ENCODE measurements around the gene CEP295NL. TPM values are rescaled to one million over a fixed set of nuclear protein-coding genes. Genes with fewer than 3 reads are reported as not detected.

CEP295NL gene
- total RNA-seq, 1 donor from 2014 or later: 0.55 TPM

DNA sequence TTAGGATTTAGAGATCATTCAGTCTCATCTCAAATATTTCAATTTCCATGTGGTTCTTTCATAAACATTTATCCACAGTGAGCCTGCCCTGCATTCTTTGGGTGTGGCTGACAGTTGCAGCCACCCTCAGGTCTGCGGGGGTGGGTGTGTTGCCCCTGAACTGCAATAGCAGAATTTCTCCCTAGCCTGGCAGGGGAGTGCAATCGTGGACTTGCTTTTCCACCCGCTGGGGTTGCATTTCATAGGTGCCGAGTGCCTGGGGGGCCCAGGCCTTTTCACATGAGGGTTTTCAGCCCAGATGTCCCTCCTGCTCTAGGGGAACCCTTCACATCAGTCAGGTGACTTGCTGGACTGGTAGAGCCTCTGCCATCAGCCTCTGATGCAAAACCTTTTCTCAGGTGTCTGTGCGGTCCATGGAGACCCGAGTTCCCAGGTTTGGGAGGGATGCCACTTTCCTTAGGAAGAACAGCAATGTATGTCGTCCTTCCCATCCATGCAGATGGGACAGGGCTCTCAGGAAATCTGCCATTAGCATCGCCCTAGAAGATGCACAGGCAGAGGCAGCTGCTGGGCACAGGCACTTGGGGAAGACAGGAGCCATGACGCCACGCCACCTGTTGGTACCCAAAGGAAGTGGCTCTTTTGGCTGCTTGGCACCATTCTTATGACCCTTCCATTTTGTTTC lies 60.0 kb downstream of the CEP295NL start:
- no peak overlapping the region for H3K4me3 ChIP-seq
- no peak overlapping the region for H3K27ac ChIP-seq (replicated peaks)
- H3K36me3 ChIP-seq: peaks cover 1% of the 10 kb centered on the region
- DNase-seq: no peak
- H3K9me3 ChIP-seq (replicated peaks): no peaks in the 10 kb centered on the region
- intact Hi-C loops (cut with micrococcal nuclease): no loop called here
- H3K4me1 ChIP-seq: peaks cover 31% of the 10 kb centered on the region
- TF ChIP-seq, protein P1, sequence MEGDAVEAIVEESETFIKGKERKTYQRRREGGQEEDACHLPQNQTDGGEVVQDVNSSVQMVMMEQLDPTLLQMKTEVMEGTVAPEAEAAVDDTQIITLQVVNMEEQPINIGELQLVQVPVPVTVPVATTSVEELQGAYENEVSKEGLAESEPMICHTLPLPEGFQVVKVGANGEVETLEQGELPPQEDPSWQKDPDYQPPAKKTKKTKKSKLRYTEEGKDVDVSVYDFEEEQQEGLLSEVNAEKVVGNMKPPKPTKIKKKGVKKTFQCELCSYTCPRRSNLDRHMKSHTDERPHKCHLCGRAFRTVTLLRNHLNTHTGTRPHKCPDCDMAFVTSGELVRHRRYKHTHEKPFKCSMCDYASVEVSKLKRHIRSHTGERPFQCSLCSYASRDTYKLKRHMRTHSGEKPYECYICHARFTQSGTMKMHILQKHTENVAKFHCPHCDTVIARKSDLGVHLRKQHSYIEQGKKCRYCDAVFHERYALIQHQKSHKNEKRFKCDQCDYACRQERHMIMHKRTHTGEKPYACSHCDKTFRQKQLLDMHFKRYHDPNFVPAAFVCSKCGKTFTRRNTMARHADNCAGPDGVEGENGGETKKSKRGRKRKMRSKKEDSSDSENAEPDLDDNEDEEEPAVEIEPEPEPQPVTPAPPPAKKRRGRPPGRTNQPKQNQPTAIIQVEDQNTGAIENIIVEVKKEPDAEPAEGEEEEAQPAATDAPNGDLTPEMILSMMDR (IDR thresholded peaks at IDR 0.05; ENCODE audit: borderline replicate concordance): peak; percentile 51
- H3K27me3 ChIP-seq (ENCODE audit: low read depth): no peaks in the 10 kb centered on the region

DNA sequence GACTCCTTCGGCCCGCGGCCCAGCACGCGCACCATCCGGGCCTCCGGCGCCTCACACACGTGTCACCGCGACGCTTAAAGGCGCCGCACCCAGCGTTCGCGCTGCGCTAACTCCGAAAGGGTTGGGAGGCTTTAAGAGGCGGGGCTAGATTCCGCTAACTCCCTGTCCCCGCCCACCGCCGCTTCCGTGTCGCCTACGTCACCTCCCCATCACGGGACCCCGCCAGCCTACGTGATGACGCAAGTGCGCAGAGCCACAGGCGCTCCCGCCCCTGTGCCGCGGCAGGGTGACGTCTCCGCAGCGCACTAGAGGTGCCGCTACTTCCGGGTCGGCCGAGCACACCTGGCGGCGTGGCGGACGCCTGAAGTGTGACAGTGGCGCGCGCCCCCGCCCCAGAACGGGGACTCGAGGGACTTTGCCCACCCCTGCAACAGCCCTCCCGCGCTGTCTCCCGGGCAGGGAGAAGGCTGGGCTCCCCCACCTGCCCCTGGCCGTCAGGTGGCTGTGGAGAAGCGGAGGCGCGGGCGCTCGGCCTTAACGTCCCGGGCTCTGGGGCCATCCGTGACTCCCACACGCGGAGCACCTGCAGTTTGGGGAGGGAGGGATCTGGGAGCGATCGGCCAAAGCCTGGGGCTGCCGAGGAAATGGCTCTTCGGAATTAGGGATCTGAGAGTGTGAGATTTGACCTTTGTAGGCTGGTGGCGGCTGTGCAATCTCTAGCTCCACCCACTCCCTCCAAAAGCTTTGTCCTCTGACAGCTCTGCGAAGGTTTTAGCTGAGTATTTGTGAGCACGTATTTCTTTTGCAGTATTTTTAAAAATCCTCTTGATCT lies 62.0 kb downstream of the CEP295NL start, which contains the start of gene USP36:
USP36 (minus strand) TSS at position 35 of the 832 bp plus-strand sequence. CDS start 4,451 bp downstream, outside the sequence.
- Histone ChIP-seq H3K36me3 (peaks cover 15% of the 10 kb centered on the region), H3K9me3 (replicated peaks) (no peaks in the 10 kb centered on the region), H3K27me3 (ENCODE audit: low read depth) (no peaks in the 10 kb centered on the region), H3K4me1 (peaks cover 31% of the 10 kb centered on the region), H3K27ac (replicated peaks) (peak within 1 kb of the TSS; percentile 98), H3K4me3 (peak within 1 kb of the TSS; percentile 97)
- TF ChIP-seq, protein P1 (IDR thresholded peaks at IDR 0.05; ENCODE audit: borderline replicate concordance): no peak
- peak; percentile 100 for DNase-seq
- intact Hi-C loops (cut with micrococcal nuclease): no loop called here

Other genes with a start within 250 kb of the CEP295NL start
- gene CYTH1, start 120.9 kb downstream of the CEP295NL start, total RNA-seq: 28.9 TPM
- 19.4 TPM for gene USP36, start 62.4 kb downstream of the CEP295NL start, total RNA-seq
- gene TIMP2, start 22.2 kb upstream of the CEP295NL start, total RNA-seq: 91.8 TPM
- gene LGALS3BP, start 76.7 kb upstream of the CEP295NL start, total RNA-seq: 585 TPM
- 24.2 TPM for gene CANT1, start 106.6 kb upstream of the CEP295NL start, total RNA-seq
- gene C1QTNF1, start 121.0 kb upstream of the CEP295NL start, total RNA-seq: 146 TPM
- 31.5 TPM for gene ENGASE, start 171.6 kb upstream of the CEP295NL start, total RNA-seq

All from left ventricle myocardium inferior (tissue), 1 donor.